Esophagus (tissue), 2 donors: ENCODE measurements around the gene YPEL3. TPM values are rescaled to one million over a fixed set of nuclear protein-coding genes. Genes with fewer than 3 reads are reported as not detected.

ENCODE experiments used
- H3K27ac ChIP-seq, 2 donors: one replicate each; pipeline ENCODE4 v1.5.1; 2013; ENCODE audit warnings: low read depth in 2 of 2, mild to moderate bottlenecking in 2 of 2, inconsistent platforms in 1 of 2, low read length in 1 of 2, moderate library complexity in 1 of 2
- H3K27me3 ChIP-seq, 2 donors: one replicate each; pipeline ENCODE4 v1.6.1; 2013; ENCODE audit warnings: low read length in 2 of 2, control low read depth in 1 of 2, mild to moderate bottlenecking in 1 of 2; ENCODE audit not compliant: insufficient read depth in 2 of 2, control insufficient read depth in 1 of 2
- H3K36me3 ChIP-seq, 2 donors: one replicate each; pipeline ENCODE4 v1.6.1; 2013; ENCODE audit warnings: low read length in 1 of 2; ENCODE audit not compliant: control insufficient read depth in 2 of 2, insufficient read depth in 2 of 2
- H3K4me1 ChIP-seq, 2 donors: one replicate each; pipeline ENCODE4 v1.6.1; 2013; ENCODE audit warnings: low read length in 1 of 2; ENCODE audit not compliant: control insufficient read depth in 2 of 2, insufficient read depth in 2 of 2
- H3K4me3 ChIP-seq, 2 donors: one replicate each; pipeline ENCODE4 v1.5.1; 2013; ENCODE audit warnings: low read length in 2 of 2, mild to moderate bottlenecking in 2 of 2, low read depth in 1 of 2, moderate library complexity in 1 of 2
- H3K9me3 ChIP-seq, 2 donors: one replicate each; pipeline ENCODE4 v1.6.1; 2013; ENCODE audit warnings: mild to moderate bottlenecking in 2 of 2, low read depth in 1 of 2, low read length in 1 of 2, moderate library complexity in 1 of 2; ENCODE audit not compliant: control insufficient read depth in 2 of 2, insufficient read depth in 1 of 2
- WGBS, 2 donors: extraction: QIAGEN DNeasy Blood & Tissue Kit; methylation state at CpG; one replicate each; pipeline ENCODE4 v1.1.7; 2013; 5-methylcytosine and 5-hydroxymethylcytosine counted together
- polyA plus RNA-seq, 2 donors: library from polyadenylated mRNA; stranded (reverse); fragments of 200-250 nt; gene quantifications; one replicate each; pipeline ENCODE4 v1.2.3, GENCODE V29; 2013
- donor health status: healthy with polysubstance abuse.
- donor health status: Bipolar disorder and iron deficiency.

The YPEL3 gene, protein sequence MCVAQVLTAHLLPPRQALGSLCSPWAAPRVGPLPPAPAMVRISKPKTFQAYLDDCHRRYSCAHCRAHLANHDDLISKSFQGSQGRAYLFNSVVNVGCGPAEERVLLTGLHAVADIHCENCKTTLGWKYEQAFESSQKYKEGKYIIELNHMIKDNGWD
- polyA plus RNA-seq = 100 to 1,000 TPM in 1 of 2 donors, 10 to 100 TPM in 1; 73.6 to 183 TPM

DNA sequence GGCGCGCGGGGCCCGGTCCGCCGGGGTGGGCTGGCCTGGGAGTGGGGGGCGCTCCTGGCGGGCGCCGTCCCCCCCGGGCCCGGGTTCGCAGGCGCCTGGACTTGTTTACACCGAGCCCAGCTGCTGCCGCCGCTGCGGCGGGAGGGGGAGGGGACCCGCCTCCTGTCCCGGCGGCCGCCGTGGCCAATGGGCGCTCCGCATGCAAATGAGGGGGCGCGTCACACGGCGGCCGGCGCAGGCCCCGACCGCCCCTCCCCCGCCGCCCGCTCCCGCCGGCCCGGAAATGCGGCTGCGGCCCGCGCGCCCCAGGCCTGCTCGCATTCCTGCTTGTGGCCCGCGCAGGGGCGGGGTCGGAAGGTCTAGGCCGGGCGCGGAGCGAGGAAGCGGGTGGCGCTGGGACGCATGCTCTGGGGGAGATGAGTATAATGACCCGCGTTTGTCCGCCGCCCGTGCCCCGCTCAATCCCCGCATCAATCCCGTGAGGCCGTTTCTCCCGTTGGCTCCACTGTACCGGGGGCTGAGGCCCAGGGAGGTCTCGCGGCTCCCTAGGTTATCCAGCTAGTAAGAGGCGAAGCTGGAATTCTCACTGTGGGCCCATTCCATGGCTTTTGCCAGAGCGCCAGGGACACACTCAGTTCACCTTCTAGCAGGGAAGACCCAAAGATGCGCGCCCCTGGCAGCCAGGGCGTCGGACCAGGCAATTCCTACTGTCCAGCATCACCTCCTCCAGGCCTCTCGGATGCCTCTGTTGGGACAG, at the start of gene YPEL3:
Gene YPEL3 (minus strand): TSS at position 109 of the 757 bp plus-strand sequence. CDS start 731 bp downstream, outside the sequence.
- Histone ChIP-seq H3K4me1 (peaks cover 2 to 18% of the 10 kb centered on the region in 2 donors), H3K27me3 (no peaks in the 10 kb centered on the region), H3K27ac (peak within 1 kb of the TSS; percentile 92 to 97), H3K4me3 (peak within 1 kb of the TSS; percentile 81 to 85), H3K36me3 (peaks cover 0 to 10% of the 10 kb centered on the region in 2 donors), H3K9me3 (peaks cover 0 to 12% of the 10 kb centered on the region in 2 donors)
- 9 to 14% methylated on average over 44 to 77 of the region's 77 CpGs for WGBS, 2 donors

DNA sequence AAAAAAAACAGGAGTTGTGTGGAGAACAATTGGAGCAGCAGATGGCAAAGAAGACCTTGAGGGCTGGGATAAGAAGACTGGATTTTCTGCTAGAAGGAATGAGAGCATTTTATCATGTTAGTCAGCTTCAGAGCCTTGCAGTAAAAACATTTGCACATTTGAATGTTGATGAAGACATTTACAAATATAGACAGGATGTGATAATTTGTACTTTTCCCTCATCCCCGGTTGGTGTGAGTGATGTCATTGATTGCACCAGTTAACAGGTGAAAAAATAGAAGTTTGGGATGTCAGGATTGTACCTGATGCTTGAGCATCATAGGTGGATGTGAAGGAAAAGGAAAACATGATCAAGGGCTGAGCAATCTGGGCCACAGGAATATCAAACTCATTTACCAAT, 49.6 kb upstream of the YPEL3 start:
- H3K27ac ChIP-seq = no peak overlapping the region
- H3K27me3 ChIP-seq = no peaks in the 10 kb centered on the region
- WGBS, 2 donors = 61 to 65% methylated on average over 1 of the region's 1 CpG

DNA sequence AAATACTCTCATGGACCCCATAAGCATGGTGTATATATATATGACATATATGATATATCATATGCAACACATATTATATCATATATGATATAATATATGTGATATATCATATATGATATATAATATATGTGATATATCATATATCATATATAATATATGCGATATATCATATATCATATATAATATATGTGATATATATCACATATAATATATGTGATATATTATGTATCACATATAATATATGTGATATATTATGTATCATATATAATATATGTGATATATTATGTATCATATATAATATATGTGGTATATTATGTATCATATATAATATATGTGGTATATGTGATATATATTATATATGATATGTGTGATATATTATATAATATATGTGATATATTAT, 48.9 kb upstream of the YPEL3 start:
- H3K4me1 ChIP-seq = no peaks in the 10 kb centered on the region
- no peaks in the 10 kb centered on the region for H3K36me3 ChIP-seq
- no peaks in the 10 kb centered on the region for H3K27me3 ChIP-seq
- no peak overlapping the region for H3K4me3 ChIP-seq
- H3K9me3 ChIP-seq = peaks cover 0 to 2% of the 10 kb centered on the region in 2 donors
- WGBS, 2 donors = 43 to 58% methylated on average over 1 of the region's 1 CpG
- no peak overlapping the region for H3K27ac ChIP-seq

More for the DNA sequence above, 49.6 kb upstream of the YPEL3 start:
- peaks cover 0 to 2% of the 10 kb centered on the region in 2 donors for H3K9me3 ChIP-seq
- no peaks in the 10 kb centered on the region for H3K4me1 ChIP-seq
- no peaks in the 10 kb centered on the region for H3K36me3 ChIP-seq
- H3K4me3 ChIP-seq = no peak overlapping the region

DNA sequence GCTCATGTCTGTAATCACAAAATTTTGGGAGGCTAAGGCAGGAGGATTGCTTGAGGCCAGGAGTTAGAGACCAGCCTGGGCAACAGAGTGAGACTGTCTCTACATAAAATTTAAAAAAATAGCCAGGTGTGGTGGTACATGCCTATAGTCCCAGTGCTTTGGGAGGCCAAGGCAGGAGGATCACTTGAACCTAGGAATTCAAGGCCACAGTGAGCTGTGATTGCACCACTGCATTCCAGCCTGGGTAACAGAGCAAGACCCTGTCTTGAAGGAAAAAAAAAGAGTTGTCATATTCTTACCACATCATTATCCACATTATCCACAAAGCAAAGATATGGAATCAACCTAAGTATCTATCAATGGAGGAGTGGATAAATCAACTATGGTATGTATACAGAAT, 48.0 kb upstream of the YPEL3 start:
- Histone ChIP-seq H3K27ac (no peak overlapping the region), H3K9me3 (peaks cover 0 to 2% of the 10 kb centered on the region in 2 donors), H3K36me3 (no peaks in the 10 kb centered on the region), H3K4me3 (no peak overlapping the region), H3K27me3 (no peaks in the 10 kb centered on the region), H3K4me1 (no peaks in the 10 kb centered on the region)

DNA sequence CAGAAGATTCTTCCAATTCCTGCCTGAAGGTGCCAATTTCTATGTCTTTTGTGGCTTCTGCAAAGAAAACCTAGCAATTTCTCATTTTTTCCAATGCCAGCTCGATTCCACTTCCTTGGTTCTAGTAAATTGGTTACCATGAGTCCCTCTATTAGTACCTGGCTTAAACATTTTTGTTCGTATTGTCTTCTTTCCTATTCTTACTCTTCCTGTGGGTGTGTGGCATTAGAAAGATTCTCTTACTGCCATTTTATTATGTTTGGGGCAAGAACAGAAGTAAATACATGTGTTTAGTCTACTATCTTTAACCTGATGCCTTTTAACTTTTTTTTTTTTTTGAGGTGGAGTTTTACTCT, 47.3 kb upstream of the YPEL3 start:
- no peaks in the 10 kb centered on the region for H3K27me3 ChIP-seq
- no peak overlapping the region for H3K27ac ChIP-seq
- WGBS, 2 donors = 60 to 77% methylated on average over 2 of the region's 2 CpGs
- no peaks in the 10 kb centered on the region for H3K4me1 ChIP-seq
- no peak overlapping the region for H3K4me3 ChIP-seq
- no peaks in the 10 kb centered on the region for H3K36me3 ChIP-seq
- H3K9me3 ChIP-seq = no peaks in the 10 kb centered on the region

DNA sequence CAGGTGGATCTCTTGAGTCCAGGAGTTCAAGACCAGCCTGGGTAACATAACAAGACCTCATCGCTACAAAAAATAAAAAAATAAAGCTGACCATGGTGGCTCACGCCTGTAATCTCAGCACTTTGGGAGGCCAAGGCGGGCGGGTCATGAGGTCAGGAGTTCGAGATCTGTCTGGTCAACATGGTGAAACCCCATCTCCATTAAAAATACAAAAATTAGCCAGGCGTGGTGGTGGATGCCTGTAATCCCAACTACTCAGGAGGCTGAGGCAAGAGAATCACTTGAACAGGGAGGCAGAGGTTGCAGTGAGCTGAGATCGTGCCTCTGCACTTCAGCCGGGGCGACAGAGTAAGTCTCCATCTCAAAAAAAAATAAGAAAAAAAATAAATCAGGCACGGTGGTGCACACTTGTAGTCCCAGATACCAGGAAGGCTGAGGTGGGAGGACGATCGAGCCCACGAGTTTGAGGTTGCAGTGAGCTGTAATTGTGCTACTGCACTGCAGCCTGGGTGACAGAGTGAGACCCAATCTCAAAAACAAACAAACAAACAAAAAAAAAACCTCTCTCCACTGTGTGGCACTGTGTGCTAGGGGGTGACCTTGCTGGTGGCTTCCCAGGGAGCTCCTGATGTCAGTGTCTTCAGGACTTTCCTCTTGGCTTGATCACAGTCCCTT, 46.8 kb upstream of the YPEL3 start:
- 81 to 88% methylated on average over 13 of the region's 13 CpGs for WGBS, 2 donors
- H3K4me3 ChIP-seq = no peak overlapping the region
- no peaks in the 10 kb centered on the region for H3K9me3 ChIP-seq
- H3K27ac ChIP-seq = no peak overlapping the region
- H3K4me1 ChIP-seq = no peaks in the 10 kb centered on the region
- H3K36me3 ChIP-seq = no peaks in the 10 kb centered on the region
- H3K27me3 ChIP-seq = no peaks in the 10 kb centered on the region

DNA sequence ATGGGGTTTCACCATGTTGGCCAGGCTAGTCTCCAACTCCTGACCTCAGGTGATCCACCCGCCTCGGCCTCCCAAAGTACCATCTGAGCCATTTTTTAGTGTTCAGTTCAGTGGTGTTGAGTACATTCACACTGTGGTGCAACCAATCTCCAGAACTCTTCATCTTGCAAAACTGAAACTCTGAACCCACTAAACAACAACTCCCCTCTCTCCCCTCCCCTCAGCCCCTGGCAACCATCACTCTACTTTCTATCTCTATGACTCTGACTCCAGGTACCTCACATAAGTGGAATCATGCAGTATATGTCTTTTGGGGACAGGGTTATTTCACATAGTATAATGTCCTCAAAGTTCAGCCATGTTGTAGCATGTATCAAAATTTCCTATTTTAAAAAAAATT, 45.7 kb upstream of the YPEL3 start:
- whole genome bisulfite sequencing, 2 donors = 89 to 100% methylated on average over 2 of the region's 2 CpGs
- Histone ChIP-seq H3K27me3 (no peaks in the 10 kb centered on the region), H3K4me1 (no peaks in the 10 kb centered on the region), H3K4me3 (no peak overlapping the region), H3K9me3 (no peaks in the 10 kb centered on the region), H3K36me3 (no peaks in the 10 kb centered on the region), H3K27ac (no peak overlapping the region)

DNA sequence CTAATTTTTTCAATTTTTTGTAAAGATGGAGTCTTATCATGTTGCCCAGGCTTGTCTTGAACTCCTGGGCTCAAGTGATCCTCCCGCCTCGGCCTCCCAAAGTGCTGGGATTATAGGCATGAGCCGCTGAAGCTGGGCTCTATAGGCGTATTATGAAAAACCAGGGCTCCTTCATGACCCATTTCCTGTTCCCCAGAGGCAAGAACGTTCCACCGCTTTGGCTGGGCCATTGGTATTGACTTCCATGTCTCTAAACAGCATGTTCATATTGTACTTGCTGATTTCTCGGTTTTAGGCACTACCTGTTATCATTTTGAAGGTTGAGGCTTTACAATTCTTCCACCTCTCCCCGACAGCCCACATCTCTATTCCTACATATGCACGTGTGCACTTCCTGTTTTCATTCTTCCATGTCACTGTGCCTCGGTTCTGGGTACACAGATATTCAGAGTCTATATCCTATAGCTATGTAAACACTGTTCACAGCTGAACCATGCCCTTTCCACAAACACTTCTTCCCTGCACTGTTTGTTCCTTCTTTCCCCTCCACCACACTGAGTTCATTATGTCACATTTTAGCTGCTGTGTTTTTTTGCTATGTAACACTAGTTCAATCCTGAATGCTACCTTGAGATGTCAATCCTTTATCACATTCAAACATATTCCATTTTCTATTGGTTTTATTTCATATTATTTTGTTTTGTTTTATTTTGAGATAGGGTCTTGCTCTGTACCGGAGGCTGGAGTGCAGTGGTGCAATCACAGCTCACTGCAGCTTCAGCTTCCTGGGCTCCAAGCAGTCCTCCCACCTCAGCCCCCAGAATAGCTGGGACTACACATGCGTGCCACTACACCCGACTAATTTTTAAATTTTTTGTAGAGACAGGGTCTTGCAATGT, 43.8 kb upstream of the YPEL3 start:
- H3K36me3 ChIP-seq = no peaks in the 10 kb centered on the region
- WGBS, 2 donors = 71 to 79% methylated on average over 13 of the region's 13 CpGs
- no peak overlapping the region for H3K27ac ChIP-seq
- no peak overlapping the region for H3K4me3 ChIP-seq
- no peaks in the 10 kb centered on the region for H3K27me3 ChIP-seq
- H3K9me3 ChIP-seq = no peaks in the 10 kb centered on the region
- no peaks in the 10 kb centered on the region for H3K4me1 ChIP-seq

DNA sequence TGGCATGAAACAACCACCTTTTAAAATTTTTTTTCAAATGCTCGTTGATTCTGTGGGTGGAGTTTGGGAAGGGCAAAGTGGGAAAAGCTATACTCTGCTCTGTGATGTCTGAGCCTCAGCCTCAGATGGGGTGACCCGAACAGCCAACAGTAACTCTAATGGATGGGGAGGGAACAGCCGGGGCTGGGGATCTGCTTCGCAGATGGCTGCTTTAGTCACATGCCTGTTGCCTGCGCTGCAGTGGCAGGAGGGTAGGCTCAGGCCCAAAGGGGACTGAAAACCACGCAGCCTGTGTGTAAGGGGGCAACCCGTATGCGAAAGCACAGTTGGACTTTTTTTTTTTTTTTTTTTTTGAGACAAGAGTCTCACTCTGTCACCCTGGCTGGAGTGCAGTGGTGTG, 41.9 kb upstream of the YPEL3 start:
- no peaks in the 10 kb centered on the region for H3K27me3 ChIP-seq
- no peak overlapping the region for H3K4me3 ChIP-seq
- no peaks in the 10 kb centered on the region for H3K36me3 ChIP-seq
- 80 to 81% methylated on average over 8 of the region's 8 CpGs for WGBS, 2 donors
- no peaks in the 10 kb centered on the region for H3K4me1 ChIP-seq
- no peak overlapping the region for H3K27ac ChIP-seq
- H3K9me3 ChIP-seq = no peaks in the 10 kb centered on the region
